ENCODE data around the gene CAB39L. TPM values are rescaled to one million over a fixed set of nuclear protein-coding genes. Genes with fewer than 3 reads are reported as not detected.

CAB39L gene
- total and polyA plus RNA-seq, 11 donors = 5.9 to 27.4 (median 16.2) TPM

DNA sequence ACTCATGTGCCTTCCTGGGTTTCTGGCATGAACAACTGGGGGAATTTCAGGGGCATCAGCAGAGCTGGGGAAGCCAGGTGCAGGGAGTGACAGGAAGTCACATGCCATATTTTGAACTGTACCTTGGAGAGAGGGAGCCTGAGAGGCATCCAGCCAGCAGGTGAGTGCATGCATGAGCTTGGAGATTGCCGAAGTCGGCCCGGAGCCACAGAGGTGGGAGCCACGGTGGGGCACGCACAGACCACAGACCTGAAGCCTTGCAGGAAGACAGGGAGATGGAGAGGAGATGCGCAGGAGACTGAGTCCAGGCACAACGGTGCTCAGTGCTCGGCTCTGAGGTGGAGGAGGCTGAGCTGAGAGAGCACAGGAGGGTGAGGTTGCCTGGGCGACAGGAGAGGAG lies 141.0 kb downstream of the CAB39L start:
- no peaks in the 10 kb centered on the region for H3K27me3 ChIP-seq
- intact Hi-C loops (cut with DNase I) = loop anchor here in 8 of 10 donors (2.0 to 10.0 kb wide), 9 partner anchors 132 to 544 kb away; partner anchors contain the start of genes CAB39L (in 2 of the 8), SETDB2 (in 2 of the 8) and PHF11 (in 1 of the 8)
- peaks cover 0 to 30% (median 19%) of the 10 kb centered on the region in 12 donors for H3K4me1 ChIP-seq
- H3K4me3 ChIP-seq = no peak overlapping the region
- WGBS, 4 donors = 92 to 94% (median 93%) methylated on average over 9 of the region's 9 CpGs
- ATAC-seq (no peak), DNase-seq (no peak)
- H3K27ac ChIP-seq = peak overlapping the region in 1 of 12 donors; percentile 58
- TF ChIP-seq, protein P1, sequence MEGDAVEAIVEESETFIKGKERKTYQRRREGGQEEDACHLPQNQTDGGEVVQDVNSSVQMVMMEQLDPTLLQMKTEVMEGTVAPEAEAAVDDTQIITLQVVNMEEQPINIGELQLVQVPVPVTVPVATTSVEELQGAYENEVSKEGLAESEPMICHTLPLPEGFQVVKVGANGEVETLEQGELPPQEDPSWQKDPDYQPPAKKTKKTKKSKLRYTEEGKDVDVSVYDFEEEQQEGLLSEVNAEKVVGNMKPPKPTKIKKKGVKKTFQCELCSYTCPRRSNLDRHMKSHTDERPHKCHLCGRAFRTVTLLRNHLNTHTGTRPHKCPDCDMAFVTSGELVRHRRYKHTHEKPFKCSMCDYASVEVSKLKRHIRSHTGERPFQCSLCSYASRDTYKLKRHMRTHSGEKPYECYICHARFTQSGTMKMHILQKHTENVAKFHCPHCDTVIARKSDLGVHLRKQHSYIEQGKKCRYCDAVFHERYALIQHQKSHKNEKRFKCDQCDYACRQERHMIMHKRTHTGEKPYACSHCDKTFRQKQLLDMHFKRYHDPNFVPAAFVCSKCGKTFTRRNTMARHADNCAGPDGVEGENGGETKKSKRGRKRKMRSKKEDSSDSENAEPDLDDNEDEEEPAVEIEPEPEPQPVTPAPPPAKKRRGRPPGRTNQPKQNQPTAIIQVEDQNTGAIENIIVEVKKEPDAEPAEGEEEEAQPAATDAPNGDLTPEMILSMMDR (IDR thresholded peaks at IDR 0.05) = no peak
- no peak for TF ChIP-seq POLR2A (IDR thresholded peaks at IDR 0.05)
- no peaks in the 10 kb centered on the region for H3K36me3 ChIP-seq
- no peaks in the 10 kb centered on the region for H3K9me3 ChIP-seq

DNA sequence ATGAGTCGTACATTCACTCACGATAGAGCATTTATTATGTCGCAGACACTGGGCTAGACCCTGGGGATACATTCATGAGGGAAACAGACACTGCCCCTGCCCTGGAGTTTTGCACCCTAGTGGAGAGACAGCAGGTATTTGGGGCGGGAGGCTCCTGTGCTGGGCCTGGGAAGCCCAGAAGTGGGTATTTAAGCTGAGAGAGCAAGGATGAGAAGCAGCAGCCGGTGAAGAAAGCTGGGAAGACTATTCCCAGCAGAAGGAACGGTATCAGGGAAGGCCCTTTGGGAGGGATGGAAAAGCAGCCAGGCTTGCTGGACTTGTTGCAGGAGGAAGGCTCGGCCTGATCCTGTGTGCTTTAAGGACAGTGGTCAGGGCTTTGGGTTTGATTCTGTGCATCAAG lies 141.6 kb downstream of the CAB39L start:
- no peak for TF ChIP-seq POLR2A (IDR thresholded peaks at IDR 0.05)
- no peak for DNase-seq
- Histone ChIP-seq H3K4me3 (no peak overlapping the region), H3K27me3 (no peaks in the 10 kb centered on the region), H3K4me1 (peaks cover 0 to 28% (median 14%) of the 10 kb centered on the region in 12 donors), H3K27ac (peak overlapping the region in 3 of 12 donors; percentile 17 to 48 (median 29)), H3K9me3 (no peaks in the 10 kb centered on the region), H3K36me3 (no peaks in the 10 kb centered on the region)
- no peak for ATAC-seq
- 67 to 85% (median 78%) methylated on average over 7 of the region's 7 CpGs for WGBS, 4 donors
- intact Hi-C loops (cut with DNase I) = loop anchor here in 8 of 10 donors (2.0 to 10.0 kb wide), 9 partner anchors 133 to 545 kb away; partner anchors contain the start of genes CAB39L (in 2 of the 8), SETDB2 (in 2 of the 8) and PHF11 (in 1 of the 8)

DNA sequence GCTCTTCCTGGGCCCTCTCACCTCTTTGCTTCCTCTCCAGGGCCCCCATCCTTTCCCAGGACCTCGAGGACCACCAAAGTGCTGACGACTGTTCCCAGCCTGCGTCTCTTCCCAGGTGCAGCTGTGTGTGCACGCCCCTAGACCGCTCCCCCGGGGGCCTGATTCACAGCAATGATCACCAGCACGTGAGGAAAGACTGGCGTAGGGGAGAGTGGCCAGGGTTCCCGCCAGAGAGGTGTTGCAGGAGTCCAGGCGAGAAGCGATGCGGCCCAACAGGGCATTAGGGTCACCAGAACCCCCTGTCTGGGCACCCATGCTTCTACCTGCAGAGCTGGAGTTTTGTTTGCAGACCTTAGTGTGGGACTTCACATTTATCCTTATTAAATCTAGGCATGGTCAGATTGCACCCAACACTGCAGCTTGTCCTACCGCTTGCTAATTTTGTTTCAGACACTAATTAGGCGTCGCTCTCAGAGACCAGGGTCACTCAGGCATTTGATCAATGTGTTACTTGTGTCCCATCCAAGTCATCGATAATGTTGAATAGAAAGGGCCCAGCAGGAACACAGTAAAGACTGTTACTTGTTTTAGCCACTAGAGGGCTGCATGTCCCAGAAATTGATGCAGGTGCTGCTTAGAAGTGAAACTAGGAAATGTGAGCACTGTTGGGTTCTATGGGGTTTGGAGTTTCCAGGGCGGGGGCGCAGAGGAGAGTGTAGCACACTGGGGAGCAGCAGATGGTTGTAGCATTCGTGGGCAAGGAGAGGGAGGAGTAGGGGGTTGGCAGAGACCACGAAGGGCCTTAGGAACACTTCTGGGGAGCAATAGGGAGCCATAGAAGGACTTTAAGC lies 142.9 kb downstream of the CAB39L start:
- TF ChIP-seq, protein P1 (IDR thresholded peaks at IDR 0.05) = peak; percentile 75 to 91 (median 86)
- no peak for TF ChIP-seq POLR2A (IDR thresholded peaks at IDR 0.05)
- DNase-seq (peak; percentile 40 to 65 (median 57)), ATAC-seq (peak; percentile 54 to 77 (median 72))
- H3K4me3 ChIP-seq = peak overlapping the region in 9 of 12 donors; percentile 27 to 44 (median 33)
- peaks cover 0 to under 1% (median 0%) of the 10 kb centered on the region in 9 donors for H3K36me3 ChIP-seq
- WGBS, 4 donors = 42 to 47% (median 45%) methylated on average over 20 of the region's 20 CpGs
- peak overlapping the region in 3 of 12 donors; percentile 15 to 60 (median 24) for H3K27ac ChIP-seq
- H3K4me1 ChIP-seq = peaks cover 0 to 28% (median 13%) of the 10 kb centered on the region in 12 donors
- no peaks in the 10 kb centered on the region for H3K27me3 ChIP-seq
- H3K9me3 ChIP-seq = no peaks in the 10 kb centered on the region
- intact Hi-C loops (cut with DNase I) = loop anchor here in 9 of 10 donors (1.0 to 10.0 kb wide), 12 partner anchors 134 to 546 kb away; partner anchors contain the start of genes CAB39L (in 2 of the 9), SETDB2 (in 2 of the 9) and PHF11 (in 1 of the 9)

DNA sequence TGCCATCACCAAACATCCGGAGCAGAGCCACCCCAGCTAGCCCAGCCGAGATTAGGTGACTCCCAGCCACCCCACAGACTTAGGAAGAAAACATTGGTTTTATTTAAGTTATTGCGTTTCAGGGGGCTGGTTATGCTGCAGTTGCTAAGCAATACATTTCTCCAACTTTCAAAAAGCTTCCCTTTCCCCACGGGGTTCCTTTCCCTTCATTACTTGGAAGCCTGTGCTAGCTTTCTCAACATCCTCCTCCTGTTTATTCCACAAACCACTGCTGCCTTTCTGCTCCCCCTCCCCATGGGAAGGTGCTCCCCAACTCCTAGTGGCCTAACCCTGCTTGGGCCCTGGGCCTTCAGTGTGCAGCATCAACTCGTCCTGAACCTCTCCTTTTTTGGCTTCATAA lies 143.6 kb downstream of the CAB39L start:
- Histone ChIP-seq H3K27ac (no peak overlapping the region), H3K36me3 (peaks cover 0 to 5% (median 0%) of the 10 kb centered on the region in 9 donors), H3K27me3 (no peaks in the 10 kb centered on the region), H3K9me3 (no peaks in the 10 kb centered on the region), H3K4me3 (no peak overlapping the region), H3K4me1 (peaks cover 0 to 28% (median 13%) of the 10 kb centered on the region in 12 donors)
- WGBS, 4 donors = 72 to 75% (median 74%) methylated on average over 5 of the region's 5 CpGs
- no peak for ATAC-seq
- DNase-seq = no peak
- no peak for TF ChIP-seq POLR2A (IDR thresholded peaks at IDR 0.05)
- TF ChIP-seq, protein P1 (IDR thresholded peaks at IDR 0.05) = no peak
- intact Hi-C loops (cut with DNase I) = loop anchor here in 9 of 10 donors (2.0 to 10.0 kb wide), 11 partner anchors 135 to 547 kb away; partner anchors contain the start of genes CAB39L (in 2 of the 9), SETDB2 (in 2 of the 9) and PHF11 (in 1 of the 9)
